CD14-positive monocyte (primary cell): Measurements from ENCODE around the gene CHCHD6. TPM values are rescaled to one million over a fixed set of nuclear protein-coding genes. Genes with fewer than 3 reads are reported as not detected.
A peak's percentile ranks its signal among the peaks of the same experiment; 100 is the strongest.

Experiments
- DNase-seq, 3 donors: peaks; one replicate each; pipeline ENCODE4 v3.0.0-alpha.2; 2011 to 2022
- H2AFZ ChIP-seq: 2 replicates; pipeline ENCODE4 v1.6.0; 2012; ENCODE audit warnings: mild to moderate bottlenecking, low read depth, low read length, inconsistent platforms; ENCODE audit not compliant: insufficient read depth, poor library complexity, severe bottlenecking
- H3K27ac ChIP-seq, 2 donors: 1 replicate in 1 of 2; 2 replicates in 1 of 2; pipeline ENCODE4 v1.5.1; 2012 to 2013; ENCODE audit warnings: low read length in 2 of 2, control low read depth in 1 of 2, inconsistent platforms in 1 of 2, low read depth in 1 of 2, mild to moderate bottlenecking in 1 of 2
- H3K27me3 ChIP-seq, 2 donors: one replicate each; pipeline versions ENCODE4 v1.6.0 to v1.6.1; 2011 to 2013; ENCODE audit warnings: low read length in 2 of 2; ENCODE audit not compliant: control insufficient read depth in 2 of 2, insufficient read depth in 2 of 2
- H3K36me3 ChIP-seq, 2 donors: replicated peaks in 1 of 2; 1 replicate in 1 of 2; 2 replicates in 1 of 2; pipeline versions ENCODE4 v1.5.1 to v1.6.1; 2012 to 2013; ENCODE audit warnings: low read length in 2 of 2, control low read depth in 1 of 2, inconsistent platforms in 1 of 2, mild to moderate bottlenecking in 1 of 2; ENCODE audit not compliant: insufficient read depth in 2 of 2, control insufficient read depth in 1 of 2
- H3K4me1 ChIP-seq, 2 donors: 1 replicate in 1 of 2; 2 replicates in 1 of 2; pipeline versions ENCODE4 v1.5.1 to v1.6.1; 2012 to 2013; ENCODE audit warnings: low read length in 2 of 2, control low read depth in 1 of 2, inconsistent platforms in 1 of 2, mild to moderate bottlenecking in 1 of 2, moderate library complexity in 1 of 2; ENCODE audit not compliant: insufficient read depth in 2 of 2, control insufficient read depth in 1 of 2
- H3K4me2 ChIP-seq: replicated peaks from 2 replicates; pipeline ENCODE3; 2012; ENCODE audit warnings: low read length, moderate library complexity, mild to moderate bottlenecking; ENCODE audit not compliant: poor library complexity, severe bottlenecking; ENCODE audit errors: extremely low read depth
- H3K4me3 ChIP-seq, 3 experiments: fragments of 200-600 bp in 1 of 3; sonication (generic) in 1 of 3; replicated peaks in 1 of 3; 1 replicate in 2 of 3; 2 replicates in 1 of 3; pipeline ENCODE4 v1.5.1; 2011 to 2013; ENCODE audit warnings: low read length in 3 of 3, mild to moderate bottlenecking in 3 of 3, control low read depth in 2 of 3, low read depth in 2 of 3, inconsistent platforms in 1 of 3, moderate library complexity in 1 of 3
- H3K79me2 ChIP-seq: 2 replicates; pipeline ENCODE4 v1.6.0; 2012; ENCODE audit warnings: mild to moderate bottlenecking, control low read depth, inconsistent platforms, low read length, moderate library complexity; ENCODE audit not compliant: insufficient read depth
- H3K9ac ChIP-seq: 2 replicates; pipeline ENCODE4 v1.6.0; 2017; ENCODE audit warnings: low read length, mild to moderate bottlenecking; ENCODE audit not compliant: insufficient read depth, poor library complexity, severe bottlenecking
- H3K9me3 ChIP-seq, 2 donors: replicated peaks in 1 of 2; 1 replicate in 1 of 2; 2 replicates in 1 of 2; pipeline versions ENCODE4 v1.5.1 to v1.6.1; 2012 to 2013; ENCODE audit warnings: low read length in 2 of 2, control low read depth in 1 of 2; ENCODE audit not compliant: control insufficient read depth in 1 of 2, insufficient read depth in 1 of 2
- H4K20me1 ChIP-seq: 2 replicates; pipeline ENCODE4 v1.6.0; 2012; ENCODE audit warnings: mild to moderate bottlenecking, low read length, control low read depth, moderate library complexity; ENCODE audit not compliant: insufficient read depth
- H3K27ac Mint-ChIP-seq, 7 donors: one replicate each; pipeline ENCODE4 v1.8.0; 2020; ENCODE audit warnings: mild to moderate bottlenecking in 7 of 7, mixed read lengths in 7 of 7, moderate library complexity in 6 of 7, inconsistent platforms in 2 of 7
- H3K27me3 Mint-ChIP-seq, 3 donors: one replicate each; pipeline ENCODE4 v1.8.0; 2021 to 2022; ENCODE audit warnings: low read depth in 3 of 3, mild to moderate bottlenecking in 3 of 3, mixed read lengths in 3 of 3, moderate library complexity in 3 of 3, inconsistent platforms in 1 of 3
- H3K36me3 Mint-ChIP-seq, 2 donors: one replicate each; pipeline ENCODE4 v1.8.0; 2020; ENCODE audit warnings: mixed read lengths in 2 of 2, inconsistent platforms in 1 of 2, mild to moderate bottlenecking in 1 of 2
- H3K4me1 Mint-ChIP-seq: one replicate; pipeline ENCODE4 v1.8.0; 2020; ENCODE audit warnings: mild to moderate bottlenecking, mixed read lengths
- H3K4me3 Mint-ChIP-seq, 2 donors: one replicate each; pipeline ENCODE4 v1.8.0; 2020; ENCODE audit warnings: mild to moderate bottlenecking in 2 of 2, mixed read lengths in 2 of 2, moderate library complexity in 1 of 2
- H3K9me3 Mint-ChIP-seq, 7 donors: one replicate each; pipeline ENCODE4 v1.8.0; 2020 to 2022; ENCODE audit warnings: mixed read lengths in 7 of 7, mild to moderate bottlenecking in 6 of 7, moderate library complexity in 6 of 7, inconsistent platforms in 2 of 7
- CTCF ChIP-seq: fragments of 200-600 bp; IDR thresholded peaks from one replicate; pipeline ENCODE4 v1.8.0; 2022; ENCODE audit warnings: antibody characterized with exemption, mild to moderate bottlenecking
- WGBS: methylation state at CpG from one replicate; pipeline ENCODE4 v1.1.5; 2013; ENCODE audit warnings: missing lambda C conversion rate; ENCODE audit not compliant: insufficient coverage; 5-methylcytosine and 5-hydroxymethylcytosine counted together
- intact Hi-C, 2 donors: fragments of 100-400 bp; cut with micrococcal nuclease; formaldehyde crosslinking; loops; one replicate each; pipeline versions ENCODE4 v1.15.0 to v1.15.1; 2023
- polyA plus RNA-seq, 3 donors: library from polyadenylated mRNA; depleted of rRNA in 1 of 3; unstranded in 2 of 3; stranded (reverse) in 1 of 3; fragments of 300-500 nt in 2 of 3; fragments of >200 nt in 1 of 3; fragmentation: Illumina TruSeq in 2 of 3; gene quantifications; 1 replicate in 2 of 3; 2 replicates in 1 of 3; pipeline ENCODE4 v1.2.3, GENCODE V29; 2012 to 2021

CHCHD6 gene
- polyA plus RNA-seq, 3 donors: 1.1 to 1.8 (median 1.8) TPM

- Mint-ChIP-seq H3K4me3 (peak overlapping the region in 1 of 2 donors; percentile 65), H3K27me3 (peaks cover 61 to 86% (median 79%) of the 10 kb centered on the region in 3 donors), H3K4me1 (peaks cover 21% of the 10 kb centered on the region), H3K36me3 (peaks cover 7 to 27% of the 10 kb centered on the region in 2 donors), H3K9me3 (peaks cover 5 to 53% (median 21%) of the 10 kb centered on the region in 7 donors), H3K27ac (no peak overlapping the region)
- H3K27ac ChIP-seq: no peak overlapping the region
- peaks cover 67 to 88% of the 10 kb centered on the region in 2 donors for H3K27me3 ChIP-seq
- 100% methylated on average over 1 of the region's 4 CpGs for WGBS
- H3K9ac ChIP-seq: no peak overlapping the region
- no peak overlapping the region for H3K4me2 ChIP-seq
- H3K4me3 ChIP-seq: no peak overlapping the region
- no peak for DNase-seq
- H3K36me3 ChIP-seq: no peaks in the 10 kb centered on the region
- peaks cover 5% of the 10 kb centered on the region for H4K20me1 ChIP-seq
- H3K9me3 ChIP-seq: peaks cover 5 to 38% of the 10 kb centered on the region in 2 donors
- intact Hi-C loops: loop anchor here in 1 of 2 donors (10.0 kb wide), 1 partner anchor 388 kb away; no protein-coding TSS in a partner anchor
- peaks cover 22 to 42% of the 10 kb centered on the region in 2 donors for H3K4me1 ChIP-seq
- no peaks in the 10 kb centered on the region for H3K79me2 ChIP-seq
- no peak overlapping the region for H2AFZ ChIP-seq
- TF ChIP-seq CTCF: no peak
Observed at GRCh38 chr3:126916546-126916945, 212.5 kb downstream of the CHCHD6 start.

GRCh38 chr3:126917232-126917804 lies 213.3 kb downstream of the CHCHD6 start:
- WGBS: 20% methylated on average over 1 of the region's 6 CpGs
- peak overlapping the region in 1 of 7 donors; percentile 50 for H3K27ac Mint-ChIP-seq
- H3K27me3 ChIP-seq: peaks cover 75 to 93% of the 10 kb centered on the region in 2 donors

More at GRCh38 chr3:126917232-126917804, 213.3 kb downstream of the CHCHD6 start:
- no peak overlapping the region for H3K27ac ChIP-seq
- peaks cover 5% of the 10 kb centered on the region for H4K20me1 ChIP-seq
- peaks cover 3 to 20% of the 10 kb centered on the region in 2 donors for H3K36me3 Mint-ChIP-seq
- H3K36me3 ChIP-seq: no peaks in the 10 kb centered on the region
- DNase-seq: no peak
- peaks cover 14 to 34% of the 10 kb centered on the region in 2 donors for H3K4me1 ChIP-seq
- no peak overlapping the region for H2AFZ ChIP-seq
- H3K4me2 ChIP-seq: no peak overlapping the region
- intact Hi-C loops: loop anchor here in 1 of 2 donors (10.0 kb wide), 1 partner anchor 387 kb away; no protein-coding TSS in a partner anchor
- H3K9me3 ChIP-seq: peaks cover 5 to 38% of the 10 kb centered on the region in 2 donors
- H3K4me3 Mint-ChIP-seq: peak overlapping the region in 1 of 2 donors; percentile 65
- no peak overlapping the region for H3K9ac ChIP-seq
- peaks cover 3 to 49% (median 18%) of the 10 kb centered on the region in 7 donors for H3K9me3 Mint-ChIP-seq
- no peaks in the 10 kb centered on the region for H3K79me2 ChIP-seq
- H3K4me3 ChIP-seq: no peak overlapping the region
- H3K27me3 Mint-ChIP-seq: peaks cover 64 to 88% (median 87%) of the 10 kb centered on the region in 3 donors
- TF ChIP-seq CTCF: no peak
- H3K4me1 Mint-ChIP-seq: peaks cover 13% of the 10 kb centered on the region
